DOHH2 (cell line): Measurements from ENCODE around the gene FASN.

Experiments used
- CTCF ChIP-seq: fragments of 200-600 bp; sonication (generic); IDR thresholded peaks from one replicate; pipeline ENCODE4 v1.5.1; 2014; ENCODE audit warnings: antibody characterized with exemption, mild to moderate bottlenecking, low read depth, low read length; ENCODE audit not compliant: poor library complexity, severe bottlenecking
- EZH2phosphoT487 ChIP-seq: fragments of 200-600 bp; sonication (generic); IDR thresholded peaks from 2 replicates; pipeline ENCODE4 v1.6.1; 2017; ENCODE audit warnings: borderline replicate concordance, mild to moderate bottlenecking, antibody characterized with exemption, low read length, moderate library complexity, mixed read lengths

GRCh38 chr17:82084373-82085030, 13.5 kb downstream of the FASN start:
- TF ChIP-seq CTCF (no peak), EZH2phosphoT487 (no peak)
